Measurements from ENCODE around the gene PARP12. TPM values are rescaled to one million over a fixed set of nuclear protein-coding genes. Genes with fewer than 3 reads are reported as not detected.
A peak's percentile ranks its signal among the peaks of the same experiment; 100 is the strongest.
"Not testable (repeated sequence)": the region's sequence is repeated elsewhere in the genome, so short reads cannot be mapped to it uniquely, and the experiment has no call there.

Gene PARP12, protein sequence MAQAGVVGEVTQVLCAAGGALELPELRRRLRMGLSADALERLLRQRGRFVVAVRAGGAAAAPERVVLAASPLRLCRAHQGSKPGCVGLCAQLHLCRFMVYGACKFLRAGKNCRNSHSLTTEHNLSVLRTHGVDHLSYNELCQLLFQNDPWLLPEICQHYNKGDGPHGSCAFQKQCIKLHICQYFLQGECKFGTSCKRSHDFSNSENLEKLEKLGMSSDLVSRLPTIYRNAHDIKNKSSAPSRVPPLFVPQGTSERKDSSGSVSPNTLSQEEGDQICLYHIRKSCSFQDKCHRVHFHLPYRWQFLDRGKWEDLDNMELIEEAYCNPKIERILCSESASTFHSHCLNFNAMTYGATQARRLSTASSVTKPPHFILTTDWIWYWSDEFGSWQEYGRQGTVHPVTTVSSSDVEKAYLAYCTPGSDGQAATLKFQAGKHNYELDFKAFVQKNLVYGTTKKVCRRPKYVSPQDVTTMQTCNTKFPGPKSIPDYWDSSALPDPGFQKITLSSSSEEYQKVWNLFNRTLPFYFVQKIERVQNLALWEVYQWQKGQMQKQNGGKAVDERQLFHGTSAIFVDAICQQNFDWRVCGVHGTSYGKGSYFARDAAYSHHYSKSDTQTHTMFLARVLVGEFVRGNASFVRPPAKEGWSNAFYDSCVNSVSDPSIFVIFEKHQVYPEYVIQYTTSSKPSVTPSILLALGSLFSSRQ
- 10 to 100 TPM; 37.4 to 46.9 (median 38.9) TPM for total RNA-seq

DNA sequence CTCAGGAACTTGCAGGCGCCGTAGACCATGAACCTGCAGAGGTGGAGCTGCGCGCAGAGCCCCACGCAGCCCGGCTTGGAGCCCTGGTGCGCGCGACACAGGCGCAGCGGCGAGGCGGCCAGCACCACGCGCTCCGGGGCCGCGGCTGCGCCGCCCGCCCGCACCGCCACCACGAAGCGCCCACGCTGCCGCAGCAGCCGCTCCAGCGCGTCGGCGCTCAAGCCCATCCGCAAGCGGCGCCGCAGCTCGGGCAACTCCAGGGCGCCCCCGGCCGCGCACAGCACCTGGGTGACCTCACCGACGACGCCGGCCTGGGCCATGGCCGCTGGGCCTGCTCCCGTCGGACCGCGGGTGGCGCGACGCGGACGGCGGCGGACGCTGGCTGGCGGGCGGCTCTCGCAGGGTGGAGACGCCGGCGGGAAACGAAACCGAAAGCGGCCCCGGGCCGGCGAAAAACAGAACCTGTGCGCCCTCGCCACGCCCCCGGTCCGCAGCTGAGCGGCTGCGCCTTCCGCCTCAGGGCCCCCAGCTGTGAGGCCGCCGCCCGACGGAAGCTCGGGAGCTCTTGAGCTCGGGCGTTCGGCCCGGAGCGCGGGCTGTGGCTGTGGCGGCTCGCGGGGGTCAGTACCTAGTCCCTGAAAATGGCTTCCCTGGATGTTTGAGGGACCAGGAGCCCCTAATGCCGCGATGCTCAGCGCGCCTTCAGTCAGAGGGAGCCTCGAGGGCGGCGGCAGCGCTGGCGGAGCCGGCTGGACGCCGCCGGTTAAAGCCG is at the start of gene PARP12:
Gene PARP12 (minus strand): TSS at position 424 of the 772 bp plus-strand sequence. CDS start 104 bp downstream, at position 320.
- intact Hi-C loops (cut with DNase I) = no loop called here
- peak within 1 kb of the TSS; percentile 62 to 79 (median 70) for H3K4me3 ChIP-seq (replicated peaks in 1 of 3)
- peak in 1 of 2 donors; percentile 58 for TF ChIP-seq POLR2A (IDR thresholded peaks at IDR 0.05)
- TF ChIP-seq, protein P1, sequence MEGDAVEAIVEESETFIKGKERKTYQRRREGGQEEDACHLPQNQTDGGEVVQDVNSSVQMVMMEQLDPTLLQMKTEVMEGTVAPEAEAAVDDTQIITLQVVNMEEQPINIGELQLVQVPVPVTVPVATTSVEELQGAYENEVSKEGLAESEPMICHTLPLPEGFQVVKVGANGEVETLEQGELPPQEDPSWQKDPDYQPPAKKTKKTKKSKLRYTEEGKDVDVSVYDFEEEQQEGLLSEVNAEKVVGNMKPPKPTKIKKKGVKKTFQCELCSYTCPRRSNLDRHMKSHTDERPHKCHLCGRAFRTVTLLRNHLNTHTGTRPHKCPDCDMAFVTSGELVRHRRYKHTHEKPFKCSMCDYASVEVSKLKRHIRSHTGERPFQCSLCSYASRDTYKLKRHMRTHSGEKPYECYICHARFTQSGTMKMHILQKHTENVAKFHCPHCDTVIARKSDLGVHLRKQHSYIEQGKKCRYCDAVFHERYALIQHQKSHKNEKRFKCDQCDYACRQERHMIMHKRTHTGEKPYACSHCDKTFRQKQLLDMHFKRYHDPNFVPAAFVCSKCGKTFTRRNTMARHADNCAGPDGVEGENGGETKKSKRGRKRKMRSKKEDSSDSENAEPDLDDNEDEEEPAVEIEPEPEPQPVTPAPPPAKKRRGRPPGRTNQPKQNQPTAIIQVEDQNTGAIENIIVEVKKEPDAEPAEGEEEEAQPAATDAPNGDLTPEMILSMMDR (IDR thresholded peaks at IDR 0.05) = peak in 1 of 6 experiments; percentile 6
- H3K4me1 ChIP-seq = peaks cover 18 to 19% of the 10 kb centered on the region in 2 donors
- no peaks in the 10 kb centered on the region for H3K36me3 ChIP-seq
- peak; percentile 91 for DNase-seq
- H3K9me3 ChIP-seq = no peaks in the 10 kb centered on the region
- H3K27ac ChIP-seq = peak within 1 kb of the TSS; percentile 79 to 92 (median 91)
- WGBS, 2 donors = 1 to 8% methylated on average over 5 to 15 of the region's 106 CpGs
- H3K27me3 ChIP-seq = no peaks in the 10 kb centered on the region

DNA sequence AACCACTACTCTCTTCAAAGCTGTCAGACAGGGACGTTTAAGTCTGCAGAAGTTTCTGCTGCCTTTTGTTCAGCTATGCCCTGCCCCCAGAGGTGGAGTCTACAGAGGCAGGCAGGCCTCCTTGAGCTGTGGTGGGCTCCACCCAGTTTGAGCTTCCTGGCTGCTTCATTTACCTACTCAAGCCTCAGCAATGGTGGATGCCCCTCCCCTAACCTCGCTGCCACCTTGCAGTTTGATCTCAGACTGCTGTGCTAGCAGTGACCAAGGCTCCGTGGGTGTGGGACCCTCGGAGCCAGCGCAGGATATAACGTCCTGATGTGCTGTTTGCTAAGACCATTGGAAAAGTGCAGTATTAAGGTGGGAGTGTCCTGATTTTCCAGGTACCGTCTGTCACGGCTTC is 46.0 kb upstream of the PARP12 start:
- H3K4me1 ChIP-seq = not testable (repeated sequence)

DNA sequence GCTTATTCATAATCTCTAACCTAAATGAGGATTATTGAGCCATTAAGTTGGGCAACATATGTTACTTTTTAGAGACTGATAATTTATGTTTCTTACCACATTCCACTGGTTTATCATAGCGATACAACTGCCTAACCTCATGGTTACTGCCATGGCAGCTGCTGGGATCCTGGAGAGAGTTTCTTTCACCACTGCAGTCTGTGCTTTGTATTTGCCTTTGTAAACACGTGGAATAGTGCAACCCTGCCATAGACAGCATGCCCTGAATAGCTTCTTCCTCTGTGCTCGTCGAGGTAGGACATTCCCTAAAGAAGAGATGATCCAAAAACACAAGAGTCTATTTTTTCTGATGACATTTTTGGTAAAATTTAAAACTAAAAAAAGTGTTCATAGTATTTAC is 33.7 kb upstream of the PARP12 start:
- Histone ChIP-seq H3K36me3 (peaks cover 52 to 64% of the 10 kb centered on the region in 2 donors), H3K4me3 (replicated peaks in 1 of 3) (no peak overlapping the region), H3K27ac (no peak overlapping the region), H3K4me1 (no peaks in the 10 kb centered on the region), H3K27me3 (no peaks in the 10 kb centered on the region), H3K9me3 (no peaks in the 10 kb centered on the region)
- DNase-seq = no peak
- intact Hi-C loops (cut with DNase I) = no loop called here
- 91 to 92% methylated on average over 4 of the region's 4 CpGs for WGBS, 2 donors
- no peak for TF ChIP-seq POLR2A (IDR thresholded peaks at IDR 0.05)
- TF ChIP-seq, protein P1 (IDR thresholded peaks at IDR 0.05) = no peak

More for the DNA sequence above, 46.0 kb upstream of the PARP12 start:
- H3K27ac ChIP-seq; H3K27me3 ChIP-seq; H3K9me3 ChIP-seq; intact Hi-C loops (cut with DNase I); DNase-seq; H3K4me3 ChIP-seq (replicated peaks in 1 of 3): not testable (repeated sequence)
- WGBS, 2 donors = 94 to 98% methylated on average over 6 to 8 of the region's 8 CpGs
- H3K36me3 ChIP-seq = peaks cover 12 to 21% of the 10 kb centered on the region in 2 donors

DNA sequence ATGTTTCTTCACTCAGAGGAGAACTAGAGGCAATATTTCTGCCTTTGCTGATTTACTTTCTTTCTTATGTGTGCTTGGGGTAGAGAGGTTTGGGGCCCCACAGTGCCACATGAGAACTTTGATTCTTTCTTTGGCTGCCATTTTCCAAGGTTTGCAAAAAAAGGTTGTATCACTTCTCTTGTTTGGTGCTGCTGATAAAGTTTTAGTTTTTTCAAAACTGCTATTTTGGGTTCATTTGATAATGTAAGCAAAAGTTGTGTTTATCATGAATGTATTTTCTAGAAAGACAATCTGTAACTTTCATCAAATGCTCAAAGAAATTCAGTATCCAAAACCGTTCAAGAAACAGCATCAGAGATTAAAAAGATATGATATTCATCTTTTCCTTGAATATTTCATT is 30.6 kb upstream of the PARP12 start:
- Histone ChIP-seq H3K27me3 (no peaks in the 10 kb centered on the region), H3K9me3 (no peaks in the 10 kb centered on the region), H3K4me3 (replicated peaks in 1 of 3) (no peak overlapping the region), H3K4me1 (no peaks in the 10 kb centered on the region), H3K27ac (no peak overlapping the region), H3K36me3 (peaks cover 62 to 63% of the 10 kb centered on the region in 2 donors)
- TF ChIP-seq, protein P1 (IDR thresholded peaks at IDR 0.05) = no peak
- no peak for TF ChIP-seq POLR2A (IDR thresholded peaks at IDR 0.05)
- 92 to 98% methylated on average over 1 of the region's 1 CpG for WGBS, 2 donors
- intact Hi-C loops (cut with DNase I) = no loop called here
- no peak for DNase-seq

DNA sequence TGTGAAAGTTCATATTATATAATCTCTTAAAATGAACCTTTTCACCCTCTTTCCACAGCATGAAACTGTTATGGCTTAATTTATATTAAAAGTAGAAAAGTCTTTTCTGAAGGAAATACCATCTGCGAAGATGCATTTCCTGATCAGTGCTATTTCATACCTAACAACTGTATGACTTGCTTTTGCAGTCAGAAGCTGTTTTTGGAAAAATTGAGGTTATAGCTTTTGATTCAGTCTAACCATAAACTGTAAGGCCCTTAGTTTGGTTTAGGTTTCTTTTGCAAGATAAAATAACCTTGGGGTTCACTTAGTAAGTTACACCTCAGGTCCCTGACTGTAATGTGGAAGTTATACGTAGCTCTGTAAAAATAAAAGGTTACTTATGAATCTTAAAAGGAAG is 22.7 kb upstream of the PARP12 start:
- 88 to 90% methylated on average over 2 of the region's 2 CpGs for WGBS, 2 donors

More for the DNA sequence above, 22.7 kb upstream of the PARP12 start:
- Histone ChIP-seq H3K4me1 (no peaks in the 10 kb centered on the region), H3K4me3 (replicated peaks in 1 of 3) (no peak overlapping the region), H3K27ac (no peak overlapping the region), H3K36me3 (peaks cover 0 to 7% of the 10 kb centered on the region in 2 donors), H3K27me3 (no peaks in the 10 kb centered on the region), H3K9me3 (no peaks in the 10 kb centered on the region)
- DNase-seq = no peak
- TF ChIP-seq, protein P1 (IDR thresholded peaks at IDR 0.05) = no peak
- no peak for TF ChIP-seq POLR2A (IDR thresholded peaks at IDR 0.05)
- intact Hi-C loops (cut with DNase I) = no loop called here

Measured in thyroid gland (tissue), 4 donors.